ENCODE measurements around the gene RNF220.

Gene RNF220

GRCh38 chr1:44591381-44591780, 186.3 kb downstream of the RNF220 start:
- ATAC-seq, result no peak

- no peak for ATAC-seq
Measured at GRCh38 chr1:44592208-44593145, 187.4 kb downstream of the RNF220 start.

GRCh38 chr1:44594353-44594752, 189.3 kb downstream of the RNF220 start:
- no peak for ATAC-seq

- ATAC-seq, result peak; percentile 86 to 90
Measured at GRCh38 chr1:44594871-44595735, 190.0 kb downstream of the RNF220 start.

- ATAC-seq, result no peak
Measured at GRCh38 chr1:44596511-44596910, 191.5 kb downstream of the RNF220 start.

- no peak for ATAC-seq
Measured at GRCh38 chr1:44598167-44598566, 193.1 kb downstream of the RNF220 start.

GRCh38 chr1:44602634-44603628, 197.9 kb downstream of the RNF220 start:
- no peak for ATAC-seq

- no peak for ATAC-seq
Measured at GRCh38 chr1:44603718-44604117, 198.7 kb downstream of the RNF220 start.

GRCh38 chr1:44604157-44604955, 199.3 kb downstream of the RNF220 start:
- ATAC-seq, result no peak

- ATAC-seq, result no peak
Measured at GRCh38 chr1:44605914-44606615, 201.0 kb downstream of the RNF220 start.

- no peak for ATAC-seq
Measured at GRCh38 chr1:44606701-44607281, 201.7 kb downstream of the RNF220 start.

- ATAC-seq, result no peak
Measured at GRCh38 chr1:44608141-44608540, 203.1 kb downstream of the RNF220 start.

GRCh38 chr1:44609412-44609767, 204.3 kb downstream of the RNF220 start:
- no peak for ATAC-seq

- ATAC-seq, result no peak
Measured at GRCh38 chr1:44609768-44610526, 204.9 kb downstream of the RNF220 start.

GRCh38 chr1:44610527-44611148, 205.6 kb downstream of the RNF220 start:
- no peak for ATAC-seq

- no peak for ATAC-seq
Measured at GRCh38 chr1:44611419-44611818, 206.4 kb downstream of the RNF220 start.

GRCh38 chr1:44611866-44612265, 206.8 kb downstream of the RNF220 start:
- no peak for ATAC-seq

- no peak for ATAC-seq
Measured at GRCh38 chr1:44613941-44614340, 208.9 kb downstream of the RNF220 start.
